Astrocyte of the spinal cord (primary cell): ENCODE measurements around the gene NDUFB7.

Experiments used
- DNase-seq: peaks from one replicate; pipeline ENCODE4 v3.0.0; 2011; ENCODE audit warnings: low read depth, low spot score
- H3K4me3 ChIP-seq: 2 replicates; pipeline ENCODE4 v1.5.1; 2011; ENCODE audit warnings: low read depth, mild to moderate bottlenecking, low read length, moderate library complexity
- CTCF ChIP-seq: IDR thresholded peaks from 2 replicates; pipeline ENCODE4 v1.5.1; 2012; ENCODE audit warnings: low read depth, mild to moderate bottlenecking, low read length, inconsistent platforms
- in situ Hi-C: cut with HindIII; loops from 2 replicates; pipeline ENCODE4 v1.10.0; 2017; ENCODE audit warnings: low sequenced_read_pairs

The NDUFB7 gene

GRCh38 chr19:14530005-14530348, 41.9 kb downstream of the NDUFB7 start:
- TF ChIP-seq CTCF = no peak
- peak overlapping the region; percentile 97 for H3K4me3 ChIP-seq
- in situ Hi-C loops = no loop called here
- DNase-seq = no peak

GRCh38 chr19:14529254-14530004, 42.4 kb downstream of the NDUFB7 start, which contains the start of gene TECR:
TSS of gene TECR (plus strand) at chr19:14529594. CDS start at chr19:14529697, 103 bp downstream.
- in situ Hi-C loops = no loop called here

GRCh38 chr19:14528419-14529253, 43.2 kb downstream of the NDUFB7 start:
- peak overlapping the region; percentile 63 for H3K4me3 ChIP-seq
- in situ Hi-C loops = no loop called here
- DNase-seq = no peak
- no peak for TF ChIP-seq CTCF

More at GRCh38 chr19:14529254-14530004, 42.4 kb downstream of the NDUFB7 start, which contains the start of gene TECR:
- H3K4me3 ChIP-seq = peak within 1 kb of the TSS; percentile 97
- no peak for TF ChIP-seq CTCF
- peak; percentile 100 for DNase-seq

- H3K4me3 ChIP-seq = no peak overlapping the region
- no peak for TF ChIP-seq CTCF
These were observed 45.4 kb downstream of the NDUFB7 start for GRCh38 chr19:14526423-14526822.

GRCh38 chr19:14525729-14526128, 46.1 kb downstream of the NDUFB7 start:
- no peak for DNase-seq
- no peak for TF ChIP-seq CTCF
- in situ Hi-C loops = no loop called here
- H3K4me3 ChIP-seq = no peak overlapping the region

More at GRCh38 chr19:14526423-14526822, 45.4 kb downstream of the NDUFB7 start:
- in situ Hi-C loops = no loop called here
- no peak for DNase-seq

- in situ Hi-C loops = no loop called here
- DNase-seq = no peak
- H3K4me3 ChIP-seq = no peak overlapping the region
- no peak for TF ChIP-seq CTCF
These were observed 51.3 kb downstream of the NDUFB7 start for GRCh38 chr19:14520543-14520942.
